Measurements from ENCODE around the gene POLR3C. TPM values are rescaled to one million over a fixed set of nuclear protein-coding genes. Genes with fewer than 3 reads are reported as not detected.
"Not testable (repeated sequence)": the region's sequence is repeated elsewhere in the genome, so short reads cannot be mapped to it uniquely, and the experiment has no call there.

Gene POLR3C
- total RNA-seq, 6 experiments from 2014 or later = 31.4 to 39.1 (median 35.1) TPM

DNA sequence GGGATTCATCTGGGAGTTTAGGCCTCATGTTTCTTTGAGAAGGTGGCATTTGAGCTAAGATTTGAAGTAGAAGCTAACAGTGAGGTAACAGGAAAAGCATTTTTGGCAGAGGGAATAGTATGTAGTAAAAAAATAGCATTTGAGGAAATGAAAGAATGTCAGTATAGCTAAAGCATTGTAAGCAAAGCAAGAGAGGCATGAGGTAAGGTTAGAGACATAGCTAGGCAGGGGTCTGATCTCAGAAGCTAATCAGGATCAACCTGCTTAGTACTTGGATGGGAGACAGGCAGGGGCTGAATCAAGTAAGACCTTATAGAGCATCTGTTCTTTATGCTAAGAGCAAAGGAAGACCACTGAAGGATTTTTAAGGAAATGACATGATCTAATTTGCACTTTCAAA, 4.0 kb downstream of the POLR3C start:
- TF ChIP-seq, protein P1, sequence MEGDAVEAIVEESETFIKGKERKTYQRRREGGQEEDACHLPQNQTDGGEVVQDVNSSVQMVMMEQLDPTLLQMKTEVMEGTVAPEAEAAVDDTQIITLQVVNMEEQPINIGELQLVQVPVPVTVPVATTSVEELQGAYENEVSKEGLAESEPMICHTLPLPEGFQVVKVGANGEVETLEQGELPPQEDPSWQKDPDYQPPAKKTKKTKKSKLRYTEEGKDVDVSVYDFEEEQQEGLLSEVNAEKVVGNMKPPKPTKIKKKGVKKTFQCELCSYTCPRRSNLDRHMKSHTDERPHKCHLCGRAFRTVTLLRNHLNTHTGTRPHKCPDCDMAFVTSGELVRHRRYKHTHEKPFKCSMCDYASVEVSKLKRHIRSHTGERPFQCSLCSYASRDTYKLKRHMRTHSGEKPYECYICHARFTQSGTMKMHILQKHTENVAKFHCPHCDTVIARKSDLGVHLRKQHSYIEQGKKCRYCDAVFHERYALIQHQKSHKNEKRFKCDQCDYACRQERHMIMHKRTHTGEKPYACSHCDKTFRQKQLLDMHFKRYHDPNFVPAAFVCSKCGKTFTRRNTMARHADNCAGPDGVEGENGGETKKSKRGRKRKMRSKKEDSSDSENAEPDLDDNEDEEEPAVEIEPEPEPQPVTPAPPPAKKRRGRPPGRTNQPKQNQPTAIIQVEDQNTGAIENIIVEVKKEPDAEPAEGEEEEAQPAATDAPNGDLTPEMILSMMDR (IDR thresholded peaks at IDR 0.05) = no peak
- Mint-ChIP-seq H3K9me3 (no peaks in the 10 kb centered on the region), H3K27me3 (ENCODE audit: insufficient read depth) (peaks cover 5% of the 10 kb centered on the region; the same call in 1 of the 2 replicates), H3K27ac (peak overlapping the region; percentile 67), H3K4me3 (peak overlapping the region; percentile 11; the same call in 1 of the 2 replicates), H3K4me1 (ENCODE audit: low read depth) (peaks cover 30% of the 10 kb centered on the region), H3K36me3 (ENCODE audit: low read depth) (peaks cover 62% of the 10 kb centered on the region)
- DNase-seq = no peak

DNA sequence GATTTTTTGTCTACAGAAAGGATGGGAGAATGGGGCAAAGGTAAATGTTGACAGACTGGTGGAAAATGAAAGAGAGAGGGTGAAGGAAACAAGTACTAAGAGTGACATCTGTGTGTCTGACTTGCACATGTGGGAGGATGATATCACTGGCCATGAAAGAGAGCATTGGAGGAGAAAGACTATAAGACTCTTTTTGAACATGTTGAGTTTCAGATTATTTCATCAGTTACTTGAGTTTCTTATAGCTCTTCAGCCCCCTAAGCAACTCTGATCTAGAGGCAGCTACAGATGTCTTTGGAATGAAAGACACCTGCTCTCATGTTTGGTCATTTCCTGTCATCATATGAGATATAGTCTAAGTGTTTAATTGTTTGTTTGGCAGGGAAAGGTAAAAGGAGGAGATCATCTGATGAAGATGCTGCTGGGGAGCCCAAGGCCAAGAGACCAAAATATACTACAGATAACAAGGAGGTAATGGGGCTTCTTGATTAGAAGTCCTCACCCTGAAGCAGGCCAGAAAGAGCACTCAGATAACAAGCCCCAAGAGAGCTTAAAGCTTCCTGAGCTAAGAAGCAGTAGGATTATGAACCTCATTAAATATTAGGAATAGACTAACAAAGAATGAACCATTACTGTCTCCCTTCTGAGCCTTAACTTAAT, 4.5 kb downstream of the POLR3C start:
- no peak for DNase-seq
- Mint-ChIP-seq H3K27me3 (ENCODE audit: insufficient read depth) (peaks cover 5% of the 10 kb centered on the region; the same call in 1 of the 2 replicates), H3K4me1 (ENCODE audit: low read depth) (peaks cover 30% of the 10 kb centered on the region), H3K27ac (peak overlapping the region; percentile 67), H3K4me3 (no peak overlapping the region), H3K9me3 (no peaks in the 10 kb centered on the region), H3K36me3 (ENCODE audit: low read depth) (peaks cover 67% of the 10 kb centered on the region)
- TF ChIP-seq, protein P1 (IDR thresholded peaks at IDR 0.05) = no peak

DNA sequence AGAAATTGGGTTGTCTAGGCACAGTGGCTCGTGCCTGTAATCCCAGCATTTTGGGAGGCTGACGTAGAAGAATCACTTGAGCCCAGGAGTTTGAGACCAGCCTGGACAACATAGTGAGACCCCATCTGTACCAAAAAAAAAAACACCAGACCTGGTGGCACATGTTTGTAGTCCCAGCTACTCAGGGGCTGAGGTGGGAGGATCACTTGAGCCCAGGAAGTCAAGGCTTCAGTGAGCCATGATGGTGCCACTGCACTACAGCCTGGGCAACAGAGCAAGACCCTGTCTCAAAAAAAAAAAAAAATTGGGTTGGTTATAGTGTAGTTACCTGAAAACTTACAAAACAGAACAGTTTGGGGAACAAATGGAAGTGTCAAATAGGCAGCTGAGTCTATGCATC, 6.8 kb downstream of the POLR3C start:
- peaks cover 23% of the 10 kb centered on the region for H3K4me1 Mint-ChIP-seq (ENCODE audit: low read depth)
- H3K4me3 Mint-ChIP-seq; H3K27ac Mint-ChIP-seq; H3K27me3 Mint-ChIP-seq (ENCODE audit: insufficient read depth); DNase-seq; H3K9me3 Mint-ChIP-seq: not testable (repeated sequence)
- H3K36me3 Mint-ChIP-seq (ENCODE audit: low read depth) = peaks cover 59% of the 10 kb centered on the region

DNA sequence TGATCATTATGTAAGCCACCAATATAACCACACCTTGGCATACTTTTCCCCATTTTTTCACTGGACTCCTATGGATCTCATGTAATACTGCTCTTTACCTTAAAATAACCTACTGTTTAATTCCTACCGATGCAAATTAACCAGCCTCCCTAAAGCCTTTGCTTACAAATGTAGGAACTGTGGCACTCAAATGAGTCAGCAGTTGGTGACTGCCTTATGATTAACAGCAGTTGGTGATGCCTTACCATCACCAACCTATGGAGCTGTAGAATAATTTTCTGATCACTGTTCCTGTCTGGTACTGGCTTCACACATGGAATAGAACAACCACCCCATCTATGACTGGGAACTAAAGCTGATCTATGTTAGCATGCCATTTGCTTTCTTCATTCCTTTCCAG, 13.7 kb downstream of the POLR3C start:
- H3K36me3 Mint-ChIP-seq (ENCODE audit: low read depth) = peaks cover 23% of the 10 kb centered on the region
- H3K4me3 Mint-ChIP-seq = no peak overlapping the region
- H3K4me1 Mint-ChIP-seq (ENCODE audit: low read depth) = no peaks in the 10 kb centered on the region
- TF ChIP-seq, protein P1 (IDR thresholded peaks at IDR 0.05) = no peak
- DNase-seq = no peak
- H3K9me3 Mint-ChIP-seq = no peaks in the 10 kb centered on the region
- no peaks in the 10 kb centered on the region; the same call in 1 of the 2 replicates for H3K27me3 Mint-ChIP-seq (ENCODE audit: insufficient read depth)
- H3K27ac Mint-ChIP-seq = no peak overlapping the region

DNA sequence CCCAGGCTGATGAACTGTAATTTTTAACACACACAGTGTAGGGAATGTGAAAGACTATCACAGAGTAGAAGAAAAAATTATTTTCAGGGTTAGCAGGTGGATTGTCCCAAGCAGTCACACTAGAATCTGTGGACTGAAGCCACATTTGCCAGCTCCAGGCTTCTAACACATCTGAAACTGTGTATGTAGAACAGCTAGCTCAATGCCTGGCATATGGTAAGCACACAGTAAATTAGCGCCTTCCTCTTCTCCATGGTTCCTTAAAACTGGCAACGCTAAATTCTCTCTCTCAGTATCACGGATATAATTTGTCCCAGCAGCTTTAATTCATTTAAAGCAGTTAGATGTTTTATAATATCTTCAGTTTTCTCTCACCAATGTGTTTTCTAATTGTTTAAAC, 19.0 kb downstream of the POLR3C start:
- Mint-ChIP-seq H3K9me3 (no peaks in the 10 kb centered on the region), H3K4me3 (no peak overlapping the region), H3K27ac (no peak overlapping the region), H3K27me3 (ENCODE audit: insufficient read depth) (peaks cover 4% of the 10 kb centered on the region; the same call in 1 of the 2 replicates), H3K36me3 (ENCODE audit: low read depth) (0 out of 2 replicates have a peak, but pooled peaks cover 12% of the 10 kb centered on the region), H3K4me1 (ENCODE audit: low read depth) (peaks cover 7% of the 10 kb centered on the region)
- DNase-seq = no peak
- TF ChIP-seq, protein P1 (IDR thresholded peaks at IDR 0.05) = no peak

DNA sequence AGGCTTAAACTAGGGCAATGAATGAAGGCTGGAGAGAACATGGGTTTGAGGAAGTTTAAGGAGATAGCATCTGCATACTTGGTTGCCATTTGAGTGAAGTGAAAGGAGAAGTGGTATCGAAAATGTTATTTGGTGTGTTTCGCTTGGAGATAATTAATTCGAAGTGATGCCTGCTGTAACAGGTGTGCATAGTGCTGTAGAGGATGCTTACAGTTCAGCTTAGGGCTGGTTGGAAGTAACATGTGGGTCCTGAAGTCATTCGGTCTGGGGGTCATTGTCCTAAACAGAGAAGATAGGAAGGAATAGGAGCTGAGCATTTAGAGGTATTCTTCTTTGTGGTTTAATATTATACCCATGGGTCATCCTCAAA, 21.1 kb downstream of the POLR3C start:
- H3K36me3 Mint-ChIP-seq (ENCODE audit: low read depth) = peaks cover 16% of the 10 kb centered on the region; the same call in 1 of the 2 replicates
- TF ChIP-seq, protein P1 (IDR thresholded peaks at IDR 0.05) = no peak
- no peak overlapping the region for H3K4me3 Mint-ChIP-seq

More for the DNA sequence above, 21.1 kb downstream of the POLR3C start:
- Mint-ChIP-seq H3K9me3 (no peaks in the 10 kb centered on the region), H3K27me3 (ENCODE audit: insufficient read depth) (peaks cover 4% of the 10 kb centered on the region; the same call in 1 of the 2 replicates), H3K4me1 (ENCODE audit: low read depth) (peaks cover 22% of the 10 kb centered on the region), H3K27ac (no peak overlapping the region)
- no peak for DNase-seq

All from HFFc6 (cell line).